IMR-90 (cell line): ENCODE measurements around the gene TMEM107. TPM values are rescaled to one million over a fixed set of nuclear protein-coding genes. Genes with fewer than 3 reads are reported as not detected.

Experiments used
- ATAC-seq: fragments of 200-7000 bp; cut with Tn5 transposase; 2 replicates; pipeline ENCODE4 v1.9.1; 2020; ENCODE audit warnings: low read depth, mild to moderate bottlenecking, moderate library complexity
- BruUV-seq: library from RNA; stranded (reverse); fragments of 400-500 nt; replicated peaks from 2 replicates; lab custom pipeline; 2021; lab: Mats Ljungman, UMichigan
- CTCF ChIA-PET: fragments of 300-600 bp; formaldehyde crosslinking; extraction: SDS; loops from one replicate; lab custom pipeline; 2021; ENCODE audit warnings: antibody characterized with exemption; lab: Yijun Ruan, JAX
- POLR2A ChIA-PET: fragments of 300-600 bp; sonication (Branson Sonifier 250); formaldehyde crosslinking; loops from one replicate; lab custom pipeline; 2022; ENCODE audit warnings: antibody characterized with exemption; ENCODE audit not compliant: unreplicated experiment; lab: Charles Lee
- DNase-seq: peaks from one replicate; pipeline ENCODE4 v3.0.0; 2013
- H2AFZ ChIP-seq: replicated peaks from 2 replicates; pipeline ENCODE3; 2013; ENCODE audit warnings: low read length, mild to moderate bottlenecking; ENCODE audit not compliant: poor library complexity
- H2AK5ac ChIP-seq: 2 replicates; pipeline ENCODE4 v1.6.1; 2013; ENCODE audit warnings: low read depth, low read length, inconsistent platforms
- H2AK9ac ChIP-seq: replicated peaks from 2 replicates; pipeline ENCODE3; 2013; ENCODE audit warnings: mild to moderate bottlenecking, low read depth, low read length, moderate library complexity; ENCODE audit not compliant: poor library complexity
- H2BK120ac ChIP-seq: 2 replicates; pipeline ENCODE4 v1.6.1; 2013; ENCODE audit warnings: low read depth, low read length, inconsistent platforms
- H2BK15ac ChIP-seq: 3 replicates; pipeline ENCODE4 v1.6.1; 2013; ENCODE audit warnings: low read depth, low read length, inconsistent platforms
- H2BK20ac ChIP-seq: 2 replicates; pipeline ENCODE4 v1.6.1; 2013; ENCODE audit warnings: low read depth, mild to moderate bottlenecking, inconsistent platforms, low read length, moderate library complexity
- H2BK5ac ChIP-seq: 2 replicates; pipeline ENCODE4 v1.6.1; 2013; ENCODE audit warnings: mild to moderate bottlenecking, low read depth, low read length, inconsistent platforms; ENCODE audit not compliant: poor library complexity, severe bottlenecking
- H3K14ac ChIP-seq: replicated peaks from 2 replicates; pipeline ENCODE4 v1.6.1; 2013; ENCODE audit warnings: low read depth, low read length, inconsistent platforms
- H3K18ac ChIP-seq: 2 replicates; pipeline ENCODE4 v1.6.1; 2013; ENCODE audit warnings: low read depth, low read length, control low read depth
- H3K23ac ChIP-seq: 2 replicates; pipeline ENCODE4 v1.6.1; 2013; ENCODE audit warnings: low read depth, low read length, inconsistent platforms
- H3K27ac ChIP-seq: 2 replicates; pipeline ENCODE4 v1.5.1; 2013; ENCODE audit warnings: mild to moderate bottlenecking, control low read depth, low read length; ENCODE audit not compliant: insufficient read depth
- H3K27me3 ChIP-seq: 2 replicates; pipeline ENCODE4 v1.6.1; 2013; ENCODE audit warnings: low read length; ENCODE audit not compliant: control insufficient read depth, insufficient read depth
- H3K36me3 ChIP-seq: 2 replicates; pipeline ENCODE4 v1.6.1; 2013; ENCODE audit warnings: low read length, mixed read lengths; ENCODE audit not compliant: control insufficient read depth, insufficient read depth
- H3K4ac ChIP-seq: 2 replicates; pipeline ENCODE4 v1.6.1; 2013; ENCODE audit warnings: low read depth, low read length, inconsistent platforms
- H3K4me1 ChIP-seq: 2 replicates; pipeline ENCODE4 v1.6.1; 2013; ENCODE audit warnings: low read length, mixed read lengths; ENCODE audit not compliant: control insufficient read depth, insufficient read depth
- H3K4me2 ChIP-seq: 2 replicates; pipeline ENCODE4 v1.6.1; 2013; ENCODE audit warnings: low read depth, mild to moderate bottlenecking, control low read depth, low read length, moderate library complexity
- H3K4me3 ChIP-seq: 2 replicates; pipeline ENCODE4 v1.5.1; 2013; ENCODE audit warnings: low read depth, mild to moderate bottlenecking, control low read depth, low read length, moderate library complexity; ENCODE audit not compliant: insufficient read depth
- H3K56ac ChIP-seq: 2 replicates; pipeline ENCODE4 v1.6.1; 2013; ENCODE audit warnings: low read length, inconsistent platforms; ENCODE audit not compliant: insufficient read depth; ENCODE audit errors: extremely low read depth
- H3K79me1 ChIP-seq, 2 experiments: 2 replicates each; pipeline ENCODE4 v1.6.1; 2013; ENCODE audit warnings: low read length in 2 of 2, inconsistent platforms in 1 of 2, low read depth in 1 of 2
- H3K9ac ChIP-seq: 2 replicates; pipeline ENCODE4 v1.6.1; 2013; ENCODE audit warnings: low read depth, low read length, control low read depth
- H3K9me1 ChIP-seq: 2 replicates; pipeline ENCODE4 v1.6.1; 2013; ENCODE audit warnings: low read length, inconsistent platforms; ENCODE audit not compliant: insufficient read depth
- H3K9me3 ChIP-seq: 2 replicates; pipeline ENCODE4 v1.6.1; 2013; ENCODE audit warnings: low read length; ENCODE audit not compliant: control insufficient read depth, insufficient read depth
- H4K20me1 ChIP-seq: 2 replicates; pipeline ENCODE4 v1.6.1; 2013; ENCODE audit warnings: low read length, inconsistent platforms; ENCODE audit not compliant: insufficient read depth
- H4K5ac ChIP-seq: 2 replicates; pipeline ENCODE4 v1.6.1; 2013; ENCODE audit warnings: mild to moderate bottlenecking, low read depth, low read length, control low read depth
- H4K8ac ChIP-seq, 2 experiments: 2 replicates each; pipeline ENCODE4 v1.6.1; 2013; ENCODE audit warnings: low read depth in 2 of 2, low read length in 2 of 2, control low read depth in 1 of 2, inconsistent platforms in 1 of 2
- H4K91ac ChIP-seq: 2 replicates; pipeline ENCODE4 v1.6.1; 2013; ENCODE audit warnings: low read depth, low read length, inconsistent platforms; ENCODE audit not compliant: insufficient read depth
- BHLHE40 ChIP-seq: fragments of 150-350 bp; IDR thresholded peaks from 2 replicates; pipeline ENCODE4 v1.6.1; 2016; ENCODE audit warnings: mild to moderate bottlenecking, low read depth, low read length
- CEBPB ChIP-seq: IDR thresholded peaks from 2 replicates; pipeline ENCODE4 v1.6.1; 2012; ENCODE audit warnings: low read depth, low read length, improper control_type of control experiment
- CHD1 ChIP-seq: IDR thresholded peaks from 2 replicates; pipeline ENCODE4 v1.6.1; 2012; ENCODE audit warnings: low read depth, low read length, improper control_type of control experiment
- FOS ChIP-seq: fragments of 150-350 bp; IDR thresholded peaks from 2 replicates; pipeline ENCODE4 v1.6.1; 2016; ENCODE audit warnings: low read depth, low read length
- MAFK ChIP-seq: IDR thresholded peaks from 2 replicates; pipeline ENCODE4 v1.6.1; 2012; ENCODE audit warnings: low read depth, low read length, improper control_type of control experiment
- MXI1 ChIP-seq: IDR thresholded peaks from 2 replicates; pipeline ENCODE4 v1.6.1; 2012; ENCODE audit warnings: low read depth, mild to moderate bottlenecking, low read length, moderate library complexity, borderline replicate concordance
- NFE2L2 ChIP-seq: fragments of 150-350 bp; IDR thresholded peaks from 2 replicates; pipeline ENCODE4 v1.6.1; 2016; ENCODE audit warnings: low read depth, mild to moderate bottlenecking, low read length
- POLR2A ChIP-seq: IDR thresholded peaks from 2 replicates; pipeline ENCODE4 v1.6.1; 2012; ENCODE audit warnings: mild to moderate bottlenecking, low read depth, low read length
- RCOR1 ChIP-seq: IDR thresholded peaks from 2 replicates; pipeline ENCODE4 v1.6.1; 2012; ENCODE audit warnings: mild to moderate bottlenecking, low read length, improper control_type of control experiment; ENCODE audit not compliant: insufficient replicate concordance
- RFX5 ChIP-seq: IDR thresholded peaks from 2 replicates; pipeline ENCODE4 v1.8.0; 2012; ENCODE audit warnings: low read depth, mild to moderate bottlenecking, low read length, moderate library complexity
- SMC3 ChIP-seq: fragments of 150-350 bp; IDR thresholded peaks from 2 replicates; pipeline ENCODE4 v1.6.1; 2016; ENCODE audit warnings: low read depth, mild to moderate bottlenecking, antibody characterized with exemption, low read length, moderate library complexity
- WGBS, 2 experiments: methylation state at CpG; one replicate each; pipeline versions ENCODE4 v1.1.5 to v1.1.7; 2013; ENCODE audit warnings: missing lambda C conversion rate in 2 of 2; ENCODE audit not compliant: insufficient read length in 1 of 2; ENCODE audit errors: extremely low coverage in 2 of 2; 5-methylcytosine and 5-hydroxymethylcytosine counted together
- dilution Hi-C: fragments of 300-500 bp; cut with HindIII; formaldehyde crosslinking; loops from one replicate; pipeline ENCODE4 v1.14.3; 2018; ENCODE audit warnings: low sequenced_read_pairs; ENCODE audit not compliant: unreplicated experiment
- in situ Hi-C: fragments of 300-500 bp; cut with MboI; formaldehyde crosslinking; loops from 3 replicates; pipeline ENCODE4 v1.14.3; 2019; ENCODE audit warnings: low sequenced_read_pairs, inconsistent platforms, mixed read lengths
- intact Hi-C: fragments of 100-400 bp; cut with micrococcal nuclease; formaldehyde crosslinking; loops from 2 replicates; pipeline ENCODE4 v1.10.0; 2022
- polyA plus RNA-seq, 3 experiments: library from polyadenylated mRNA; depleted of rRNA; stranded (reverse); fragments of >200 nt; gene quantifications; 2 replicates each; pipeline ENCODE4 v1.2.3, GENCODE V29; 2012; ENCODE audit warnings: low replicate concordance in 1 of 3
- total RNA-seq: library from RNA; depleted of rRNA; stranded (reverse); fragments of >200 nt; gene quantifications from 2 replicates; pipeline ENCODE4 v1.2.3, GENCODE V29; 2012
- TF ChIP-seq, protein P1 (sequence below): conservative IDR thresholded peaks from 2 replicates; pipeline ENCODE4 v1.5.1; 2012; ENCODE audit warnings: mild to moderate bottlenecking, low read depth, low read length, improper control_type of control experiment
- TF ChIP-seq, protein P2 (sequence below): fragments of 150-350 bp; IDR thresholded peaks from 2 replicates; pipeline ENCODE4 v1.6.1; 2017; ENCODE audit warnings: mild to moderate bottlenecking, antibody characterized with exemption, low read length, low read depth

Gene TMEM107
- total and polyA plus RNA-seq, 2 of the 4 experiments (the other 2 are of a cell fraction): 12.9 to 14.3 TPM

DNA sequence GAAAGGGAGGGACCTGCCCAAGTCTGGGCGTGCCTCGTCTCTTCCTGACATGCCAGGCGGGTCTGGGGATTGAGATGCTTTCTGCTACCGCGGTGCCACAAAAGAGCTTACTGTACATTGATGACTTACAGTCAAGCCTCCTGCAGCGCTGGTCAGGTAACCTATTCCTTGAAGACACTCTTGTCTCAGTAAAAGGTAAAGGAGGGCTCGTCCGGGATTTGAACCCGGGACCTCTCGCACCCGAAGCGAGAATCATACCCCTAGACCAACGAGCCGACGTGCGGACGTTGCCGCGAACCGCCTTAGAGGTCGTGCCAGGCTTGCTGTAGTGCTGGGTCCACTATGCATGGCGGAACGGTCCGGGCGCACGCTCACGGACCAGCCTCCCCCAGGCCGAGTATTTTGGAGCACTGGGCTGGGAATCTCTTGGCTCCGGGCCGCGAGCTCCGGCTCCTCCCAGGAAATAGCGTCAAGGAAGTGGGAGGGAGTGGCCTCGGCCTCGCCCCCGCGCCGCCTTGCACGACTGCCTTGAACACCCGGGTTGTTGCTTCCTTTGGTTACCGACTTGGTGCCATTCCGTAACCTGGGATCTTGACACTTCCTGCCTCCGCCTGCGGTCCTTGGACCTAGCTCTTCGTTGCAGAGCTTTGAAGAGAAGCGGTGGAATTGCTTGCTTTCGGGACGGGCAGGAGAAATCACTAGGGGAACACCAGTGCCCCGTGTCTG is 46.6 kb upstream of the TMEM107 start:
- peak overlapping the region; percentile 61; the same call in 2 of the 3 replicates for H2BK15ac ChIP-seq
- H4K8ac ChIP-seq: peak overlapping the region; percentile 84 to 94
- H4K20me1 ChIP-seq: peaks cover 26% of the 10 kb centered on the region
- peak overlapping the region; percentile 62 for H3K4me3 ChIP-seq
- H3K14ac ChIP-seq: peak overlapping the region; percentile 95
- ATAC-seq (peak; percentile 40), DNase-seq (peak; percentile 93)
- H3K27ac ChIP-seq: peak overlapping the region; percentile 85
- peak overlapping the region; percentile 56 for H2BK120ac ChIP-seq
- H3K23ac ChIP-seq: peak overlapping the region; percentile 96
- H4K5ac ChIP-seq: peak overlapping the region; percentile 58
- peak overlapping the region; percentile 81 for H2BK5ac ChIP-seq
- H2AFZ ChIP-seq: peak overlapping the region; percentile 95
- CTCF ChIA-PET: interaction anchor here (1.0 to 1.2 kb wide), 3 partner anchors 36 to 161 kb away, joined by 3 to 4 read pairs (median 3); no protein-coding TSS in a partner anchor
- no peaks in the 10 kb centered on the region for H3K9me3 ChIP-seq
- peak overlapping the region; percentile 94 for H2AK5ac ChIP-seq
- peaks cover 4% of the 10 kb centered on the region; the same call in 1 of the 2 replicates for H3K36me3 ChIP-seq
- peak overlapping the region; percentile 87 for H3K9ac ChIP-seq
- peak overlapping the region; percentile 95 for H3K56ac ChIP-seq
- peak overlapping the region; percentile 94 for H4K91ac ChIP-seq
- WGBS, 2 experiments: 0% methylated on average over 8 of the region's 49 CpGs; no CpG with 5 or more reads in 1 of the 2 experiments
- H3K27me3 ChIP-seq: no peaks in the 10 kb centered on the region
- no TSS peak for BruUV-seq
- H2BK20ac ChIP-seq: no peak overlapping the region
- H3K4me1 ChIP-seq: peaks cover 9% of the 10 kb centered on the region
- dilution Hi-C loops (no loop called here), in situ Hi-C loops (loop anchor here (5.0 kb wide), 1 partner anchor 100 kb away; the partner anchor contains the start of gene HES7), intact Hi-C loops (loop anchor here (1.0 to 5.0 kb wide), 6 partner anchors 26 to 160 kb away; partner anchors contain the start of gene CTC1)
- H3K9me1 ChIP-seq: peaks cover 14% of the 10 kb centered on the region
- H3K4me2 ChIP-seq: peak overlapping the region; percentile 87
- peaks cover 0 to 8% of the 10 kb centered on the region in 2 experiments; a peak in 1 of 4 replicates for H3K79me1 ChIP-seq
- peak overlapping the region; percentile 98 for H2AK9ac ChIP-seq
- no peak for TF ChIP-seq RFX5
- peak; percentile 77; the same call in 1 of the 2 replicates for TF ChIP-seq POLR2A
- no peak for TF ChIP-seq CEBPB
- TF ChIP-seq, protein P1, sequence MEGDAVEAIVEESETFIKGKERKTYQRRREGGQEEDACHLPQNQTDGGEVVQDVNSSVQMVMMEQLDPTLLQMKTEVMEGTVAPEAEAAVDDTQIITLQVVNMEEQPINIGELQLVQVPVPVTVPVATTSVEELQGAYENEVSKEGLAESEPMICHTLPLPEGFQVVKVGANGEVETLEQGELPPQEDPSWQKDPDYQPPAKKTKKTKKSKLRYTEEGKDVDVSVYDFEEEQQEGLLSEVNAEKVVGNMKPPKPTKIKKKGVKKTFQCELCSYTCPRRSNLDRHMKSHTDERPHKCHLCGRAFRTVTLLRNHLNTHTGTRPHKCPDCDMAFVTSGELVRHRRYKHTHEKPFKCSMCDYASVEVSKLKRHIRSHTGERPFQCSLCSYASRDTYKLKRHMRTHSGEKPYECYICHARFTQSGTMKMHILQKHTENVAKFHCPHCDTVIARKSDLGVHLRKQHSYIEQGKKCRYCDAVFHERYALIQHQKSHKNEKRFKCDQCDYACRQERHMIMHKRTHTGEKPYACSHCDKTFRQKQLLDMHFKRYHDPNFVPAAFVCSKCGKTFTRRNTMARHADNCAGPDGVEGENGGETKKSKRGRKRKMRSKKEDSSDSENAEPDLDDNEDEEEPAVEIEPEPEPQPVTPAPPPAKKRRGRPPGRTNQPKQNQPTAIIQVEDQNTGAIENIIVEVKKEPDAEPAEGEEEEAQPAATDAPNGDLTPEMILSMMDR: no peak
- peak; percentile 28; the same call in 1 of the 2 replicates for TF ChIP-seq BHLHE40
- TF ChIP-seq, protein P2, sequence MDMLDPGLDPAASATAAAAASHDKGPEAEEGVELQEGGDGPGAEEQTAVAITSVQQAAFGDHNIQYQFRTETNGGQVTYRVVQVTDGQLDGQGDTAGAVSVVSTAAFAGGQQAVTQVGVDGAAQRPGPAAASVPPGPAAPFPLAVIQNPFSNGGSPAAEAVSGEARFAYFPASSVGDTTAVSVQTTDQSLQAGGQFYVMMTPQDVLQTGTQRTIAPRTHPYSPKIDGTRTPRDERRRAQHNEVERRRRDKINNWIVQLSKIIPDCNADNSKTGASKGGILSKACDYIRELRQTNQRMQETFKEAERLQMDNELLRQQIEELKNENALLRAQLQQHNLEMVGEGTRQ: no peak
- TF ChIP-seq FOS: peak; percentile 83
- TF ChIP-seq MAFK: no peak
- peak; percentile 18; the same call in 1 of the 2 replicates for TF ChIP-seq NFE2L2
- peak; percentile 55; the same call in 1 of the 2 replicates for TF ChIP-seq CHD1
- no peak for TF ChIP-seq SMC3
- peak; percentile 39; the same call in 1 of the 2 replicates for TF ChIP-seq MXI1
- no peak for TF ChIP-seq RCOR1
- peak overlapping the region; percentile 43 for H3K18ac ChIP-seq
- H3K4ac ChIP-seq: peak overlapping the region; percentile 98
- POLR2A ChIA-PET: interaction anchor here (0.7 to 1.2 kb wide), 3 partner anchors 13 to 50 kb away, joined by 3 read pairs; partner anchors contain the start of gene AURKB
